Mesenchymal stem cell (in vitro differentiated cells and primary cell): ENCODE data around the gene AOPEP.
A peak's percentile ranks its signal among the peaks of the same experiment; 100 is the strongest.
"Not testable (repeated sequence)": the region's sequence is repeated elsewhere in the genome, so short reads cannot be mapped to it uniquely, and the experiment has no call there.

ENCODE experiments used
- DNase-seq: peaks from one replicate; pipeline ENCODE4 v3.0.0-alpha.2; 2013
- H2AFZ ChIP-seq: one replicate; pipeline ENCODE4 v1.6.1; 2013; ENCODE audit warnings: low read depth, mild to moderate bottlenecking, control low read depth, inconsistent platforms, low read length, moderate library complexity
- H2AK5ac ChIP-seq: 2 replicates; pipeline ENCODE4 v1.6.1; 2013; ENCODE audit warnings: low read length, moderate library complexity, mild to moderate bottlenecking, inconsistent platforms; ENCODE audit not compliant: severe bottlenecking
- H2BK120ac ChIP-seq: one replicate; pipeline ENCODE4 v1.6.1; 2013; ENCODE audit warnings: low read depth, mild to moderate bottlenecking, inconsistent platforms, low read length, moderate library complexity
- H2BK12ac ChIP-seq, 2 experiments: one replicate each; pipeline ENCODE4 v1.6.1; 2013; ENCODE audit warnings: inconsistent platforms in 2 of 2, low read length in 2 of 2, mild to moderate bottlenecking in 2 of 2, moderate library complexity in 2 of 2, control low read depth in 1 of 2
- H2BK15ac ChIP-seq: one replicate; pipeline ENCODE4 v1.6.1; 2013; ENCODE audit warnings: mild to moderate bottlenecking, low read depth, inconsistent platforms; ENCODE audit not compliant: poor library complexity, severe bottlenecking
- H2BK5ac ChIP-seq: 2 replicates; pipeline ENCODE4 v1.6.1; 2013; ENCODE audit warnings: low read depth, mild to moderate bottlenecking, low read length, control low read depth, inconsistent platforms; ENCODE audit not compliant: poor library complexity, severe bottlenecking
- H3K14ac ChIP-seq, 2 experiments: one replicate each; pipeline ENCODE4 v1.6.1; 2013; ENCODE audit warnings: inconsistent platforms in 2 of 2, low read length in 2 of 2, control low read depth in 1 of 2, mild to moderate bottlenecking in 1 of 2, moderate library complexity in 1 of 2
- H3K18ac ChIP-seq, 2 experiments: one replicate each; pipeline ENCODE4 v1.6.1; 2013; ENCODE audit warnings: inconsistent platforms in 2 of 2, low read length in 2 of 2, control low read depth in 1 of 2, low read depth in 1 of 2, mild to moderate bottlenecking in 1 of 2
- H3K23ac ChIP-seq, 2 experiments: one replicate each; pipeline ENCODE4 v1.6.1; 2013; ENCODE audit warnings: inconsistent platforms in 2 of 2, low read length in 2 of 2, mild to moderate bottlenecking in 2 of 2, moderate library complexity in 2 of 2, control low read depth in 1 of 2
- H3K27ac ChIP-seq: 2 replicates; pipeline ENCODE4 v1.5.1; 2013; ENCODE audit warnings: mild to moderate bottlenecking, moderate library complexity, low read length, control low read depth, inconsistent platforms; ENCODE audit not compliant: poor library complexity, severe bottlenecking
- H3K27me3 ChIP-seq, 2 experiments: 2 replicates each; pipeline versions ENCODE4 v1.6.1 to v1.7.0; 2013; ENCODE audit warnings: low read length in 2 of 2, mild to moderate bottlenecking in 2 of 2, moderate library complexity in 2 of 2, control low read depth in 1 of 2, inconsistent platforms in 1 of 2; ENCODE audit not compliant: control insufficient read depth in 1 of 2, insufficient read depth in 1 of 2
- H3K36me3 ChIP-seq, 2 experiments: 2 replicates each; pipeline versions ENCODE4 v1.6.1 to v1.7.0; 2013; ENCODE audit warnings: low read length in 2 of 2, control low read depth in 1 of 2, inconsistent platforms in 1 of 2, low read depth in 1 of 2, mild to moderate bottlenecking in 1 of 2; ENCODE audit not compliant: insufficient read depth in 2 of 2, control insufficient read depth in 1 of 2
- H3K4ac ChIP-seq, 2 experiments: one replicate each; pipeline ENCODE4 v1.6.1; 2013; ENCODE audit warnings: inconsistent platforms in 2 of 2, low read length in 2 of 2, mild to moderate bottlenecking in 2 of 2, moderate library complexity in 2 of 2, control low read depth in 1 of 2, low read depth in 1 of 2
- H3K4me1 ChIP-seq: 2 replicates; pipeline ENCODE4 v1.6.1; 2013; ENCODE audit warnings: low read depth, low read length, control low read depth; ENCODE audit not compliant: control insufficient read depth, insufficient read depth
- H3K4me2 ChIP-seq: 2 replicates; pipeline ENCODE4 v1.6.1; 2013; ENCODE audit warnings: low read length, mild to moderate bottlenecking, inconsistent platforms; ENCODE audit not compliant: poor library complexity, severe bottlenecking
- H3K4me3 ChIP-seq, 2 experiments: 2 replicates each; pipeline versions ENCODE4 v1.5.1 to v1.7.0; 2013; ENCODE audit warnings: low read length in 2 of 2, mild to moderate bottlenecking in 2 of 2, control low read depth in 1 of 2, low read depth in 1 of 2; ENCODE audit not compliant: insufficient read depth in 1 of 2
- H3K79me1 ChIP-seq: replicated peaks from 2 replicates; pipeline ENCODE4 v1.6.1; 2013; ENCODE audit warnings: mild to moderate bottlenecking, control low read depth, low read length, inconsistent platforms; ENCODE audit not compliant: poor library complexity, severe bottlenecking
- H3K9ac ChIP-seq: 2 replicates; pipeline ENCODE4 v1.7.0; 2013; ENCODE audit warnings: mild to moderate bottlenecking, low read length, moderate library complexity
- H3K9me3 ChIP-seq: 2 replicates; pipeline ENCODE4 v1.7.0; 2013; ENCODE audit warnings: mild to moderate bottlenecking, low read length; ENCODE audit not compliant: control insufficient read depth
- H4K8ac ChIP-seq: one replicate; pipeline ENCODE4 v1.6.1; 2013; ENCODE audit warnings: inconsistent platforms, mild to moderate bottlenecking, low read length, moderate library complexity
- H4K91ac ChIP-seq: one replicate; pipeline ENCODE4 v1.6.1; 2013; ENCODE audit warnings: mild to moderate bottlenecking, low read length, inconsistent platforms
- WGBS: methylation state at CpG from one replicate; pipeline ENCODE4 v1.1.7; 2013; ENCODE audit warnings: mixed read lengths; 5-methylcytosine and 5-hydroxymethylcytosine counted together

AOPEP gene

DNA sequence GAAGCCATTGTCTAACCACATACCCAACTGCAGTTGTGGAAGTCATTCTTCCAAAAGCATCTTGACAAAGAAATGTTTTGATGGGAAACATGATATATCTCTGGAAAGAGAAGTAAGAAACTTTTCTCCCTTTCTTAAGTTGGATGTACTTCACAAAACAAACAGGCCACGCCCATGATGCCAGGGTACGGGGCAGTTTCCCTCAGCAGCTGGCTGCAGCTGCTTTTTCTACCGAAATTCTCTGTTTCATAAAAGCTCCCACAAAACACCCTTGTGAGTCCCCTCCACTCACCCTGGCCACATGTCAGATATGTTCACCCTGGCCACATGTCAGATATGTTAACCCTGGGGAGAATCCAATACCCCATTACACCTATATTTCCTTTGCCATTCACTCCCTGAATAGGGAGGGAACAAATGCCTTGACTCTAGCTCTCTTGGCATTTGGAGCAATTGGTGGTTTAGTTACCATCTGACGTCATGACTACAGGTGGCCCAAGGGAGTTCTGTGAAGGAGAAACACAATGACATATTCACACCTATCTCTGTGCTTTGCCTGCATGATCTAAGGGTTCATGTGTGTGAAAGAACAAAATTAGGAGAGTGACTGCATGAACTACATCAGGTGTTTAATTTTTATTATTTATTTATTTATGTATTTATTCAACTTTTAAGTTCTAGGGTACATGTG, 103.0 kb downstream of the AOPEP start:
- no peak overlapping the region for H4K8ac ChIP-seq
- no peak overlapping the region for H2BK15ac ChIP-seq
- no peak overlapping the region for H3K23ac ChIP-seq
- H3K4me2 ChIP-seq, result no peak overlapping the region
- H4K91ac ChIP-seq, result no peak overlapping the region
- DNase-seq, result no peak
- no peaks in the 10 kb centered on the region for H3K27me3 ChIP-seq
- H2BK120ac ChIP-seq, result peak overlapping the region; percentile 89
- H3K36me3 ChIP-seq, result peaks cover 4 to 6% of the 10 kb centered on the region in 2 experiments
- no peak overlapping the region for H3K4me3 ChIP-seq
- H2BK5ac ChIP-seq, result no peak overlapping the region
- no peak overlapping the region for H3K14ac ChIP-seq
- no peaks in the 10 kb centered on the region for H3K4me1 ChIP-seq
- H3K79me1 ChIP-seq, result peaks cover 10% of the 10 kb centered on the region
- no peak overlapping the region for H3K4ac ChIP-seq
- no peak overlapping the region for H3K27ac ChIP-seq
- 88% methylated on average over 3 of the region's 4 CpGs for WGBS
- peak overlapping the region in 1 of 2 experiments; percentile 62 for H3K18ac ChIP-seq
- H3K9ac ChIP-seq, result no peak overlapping the region
- no peak overlapping the region for H2AK5ac ChIP-seq
- H2AFZ ChIP-seq, result no peak overlapping the region
- peak overlapping the region in 1 of 2 experiments; percentile 77 for H2BK12ac ChIP-seq
- no peaks in the 10 kb centered on the region for H3K9me3 ChIP-seq

DNA sequence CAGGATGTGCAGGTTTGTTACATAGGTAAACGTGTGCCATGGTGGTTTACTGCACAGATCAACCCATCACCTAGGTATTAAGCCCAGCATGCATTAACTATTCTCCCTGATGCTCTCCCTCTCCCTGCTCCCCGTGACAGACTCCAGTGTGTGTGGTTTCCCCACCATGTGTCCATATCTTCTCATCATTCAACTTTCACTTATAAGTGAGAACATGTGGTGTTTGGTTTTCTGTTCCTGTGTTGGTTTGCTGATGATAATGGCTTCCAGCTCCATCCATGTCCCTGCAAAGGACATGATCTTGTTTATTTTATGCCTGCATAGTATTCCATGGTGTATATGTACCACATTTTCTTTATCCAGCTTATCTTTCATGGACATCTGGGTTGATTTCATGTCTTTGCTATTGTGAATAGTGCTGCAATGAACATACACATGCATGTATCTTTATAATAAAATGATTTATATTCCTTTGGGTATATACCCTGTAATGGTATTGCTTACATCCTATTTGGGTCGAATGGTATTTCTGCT, 103.6 kb downstream of the AOPEP start:
- H2AFZ ChIP-seq, H3K9ac ChIP-seq, H3K23ac ChIP-seq, H3K27ac ChIP-seq, H3K4me2 ChIP-seq, H2AK5ac ChIP-seq, H3K14ac ChIP-seq, H4K8ac ChIP-seq, H3K4me1 ChIP-seq, H3K9me3 ChIP-seq, H2BK15ac ChIP-seq, H3K18ac ChIP-seq, H2BK5ac ChIP-seq, H2BK120ac ChIP-seq, DNase-seq, H3K4me3 ChIP-seq, H3K36me3 ChIP-seq, H4K91ac ChIP-seq, H3K27me3 ChIP-seq, H3K4ac ChIP-seq, H2BK12ac ChIP-seq: not testable (repeated sequence)
- peaks cover 11% of the 10 kb centered on the region for H3K79me1 ChIP-seq
- WGBS, result 50% methylated on average over 2 of the region's 3 CpGs

DNA sequence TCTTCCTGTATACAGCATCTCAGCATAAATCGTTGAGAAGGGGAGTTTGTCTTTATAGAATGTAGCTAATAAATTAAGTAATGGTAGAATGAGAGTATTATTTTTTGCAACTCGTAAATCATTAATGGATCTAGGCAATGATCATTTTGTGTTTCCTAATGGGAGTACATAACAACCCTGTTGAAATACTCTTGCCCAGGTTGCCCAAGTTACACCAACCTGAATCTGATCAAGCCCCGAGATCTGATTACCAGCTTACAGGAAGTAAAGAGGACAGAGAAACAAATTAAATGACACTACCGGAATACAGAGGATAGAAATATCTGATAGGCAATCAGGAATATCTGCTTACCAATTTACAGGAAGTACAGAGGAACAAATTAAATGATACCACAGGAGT, 107.3 kb downstream of the AOPEP start:
- no peak overlapping the region for H4K8ac ChIP-seq
- no peak overlapping the region for H3K9ac ChIP-seq
- H2BK12ac ChIP-seq, result no peak overlapping the region
- no peak overlapping the region for H3K23ac ChIP-seq
- DNase-seq, result no peak
- H4K91ac ChIP-seq, result no peak overlapping the region
- peaks cover 9% of the 10 kb centered on the region for H3K79me1 ChIP-seq
- no peak overlapping the region for H2AFZ ChIP-seq
- no peak overlapping the region for H2AK5ac ChIP-seq
- H3K14ac ChIP-seq, result no peak overlapping the region
- H2BK120ac ChIP-seq, result no peak overlapping the region
- H3K4me1 ChIP-seq, result no peaks in the 10 kb centered on the region
- no peaks in the 10 kb centered on the region for H3K27me3 ChIP-seq
- H3K36me3 ChIP-seq, result no peaks in the 10 kb centered on the region
- H3K4ac ChIP-seq, result no peak overlapping the region
- no peak overlapping the region for H3K18ac ChIP-seq
- H3K9me3 ChIP-seq, result peaks cover 8% of the 10 kb centered on the region
- no peak overlapping the region for H2BK15ac ChIP-seq
- no peak overlapping the region for H3K4me2 ChIP-seq
- 94% methylated on average over 2 of the region's 4 CpGs for WGBS
- no peak overlapping the region for H3K4me3 ChIP-seq
- H2BK5ac ChIP-seq, result no peak overlapping the region
- no peak overlapping the region for H3K27ac ChIP-seq

DNA sequence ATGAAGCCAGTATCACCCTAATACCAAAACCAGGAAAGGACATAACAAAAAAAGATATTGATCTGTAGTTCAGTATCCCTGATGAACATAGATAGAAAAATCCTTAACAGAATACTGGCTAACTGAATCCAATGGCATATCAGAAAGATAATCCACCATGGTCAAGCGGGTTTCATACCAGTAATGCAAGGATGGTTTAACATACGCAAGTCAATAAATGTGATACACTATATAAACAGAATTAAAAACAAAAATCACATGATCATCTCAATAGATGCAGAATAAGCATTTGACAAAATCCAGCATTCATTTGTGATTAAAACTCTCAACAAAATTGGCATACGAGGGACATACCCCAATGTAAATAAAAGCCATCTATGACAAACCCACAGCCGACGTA, 110.9 kb downstream of the AOPEP start:
- Histone ChIP-seq H3K18ac (no peak overlapping the region), H3K23ac (no peak overlapping the region), H3K14ac (no peak overlapping the region), H3K4me3 (no peak overlapping the region), H3K9me3 (peaks cover 8% of the 10 kb centered on the region), H3K79me1 (peaks cover 11% of the 10 kb centered on the region), H2BK120ac (no peak overlapping the region), H3K27me3 (no peaks in the 10 kb centered on the region), H3K36me3 (no peaks in the 10 kb centered on the region), H3K27ac (no peak overlapping the region), H2AK5ac (no peak overlapping the region), H4K91ac (no peak overlapping the region), H2AFZ (no peak overlapping the region), H2BK5ac (no peak overlapping the region), H3K4ac (no peak overlapping the region), H4K8ac (no peak overlapping the region), H2BK15ac (no peak overlapping the region), H3K4me1 (no peaks in the 10 kb centered on the region), H3K9ac (no peak overlapping the region), H2BK12ac (no peak overlapping the region), H3K4me2 (no peak overlapping the region)
- WGBS, result 100% methylated on average over 2 of the region's 5 CpGs
- no peak for DNase-seq
